Measurements from ENCODE around the gene VAMP5. TPM values are rescaled to one million over a fixed set of nuclear protein-coding genes. Genes with fewer than 3 reads are reported as not detected.
A peak's percentile ranks its signal among the peaks of the same experiment; 100 is the strongest.

The VAMP5 gene
- total and polyA plus RNA-seq, 9 of the 15 experiments (the other 6 are each of a cell fraction or from before 2014, with no cell fraction given): 0.54 to 1.9 (median 1.5) TPM; not detected in 2

- TF ChIP-seq SREBF2 (CRISPR knock-in tag; IDR thresholded peaks at IDR 0.05): no peak
- no peak for TF ChIP-seq HNRNPLL (IDR thresholded peaks at IDR 0.05; ENCODE audit: low read depth, low read length, poor library complexity, severe bottlenecking)
- no peak for TF ChIP-seq NR2F6 (CRISPR knock-in tag; IDR thresholded peaks at IDR 0.05)
- no peak for TF ChIP-seq CEBPZ (IDR thresholded peaks at IDR 0.05; ENCODE audit: borderline replicate concordance, low read depth, low read length)
- no peak for TF ChIP-seq SAP30 (IDR thresholded peaks at IDR 0.05; ENCODE audit: borderline replicate concordance, insufficient read depth, low read depth, low read length, poor library complexity, severe bottlenecking)
- TF ChIP-seq HDGF (IDR thresholded peaks at IDR 0.05): no peak
- TF ChIP-seq NONO (IDR thresholded peaks at IDR 0.05; ENCODE audit: low read depth in 2 of 2, low read length in 1 of 2): no peak
- no peak for TF ChIP-seq PHTF2 (CRISPR knock-in tag; IDR thresholded peaks at IDR 0.05)
- 0 out of 2 replicates have a peak, but pooled peaks have one; percentile 9 for TF ChIP-seq KAT7 (CRISPR knock-in tag; IDR thresholded peaks at IDR 0.05; ENCODE audit: borderline replicate concordance)
- no peak for TF ChIP-seq TAF7 (tag; IDR thresholded peaks at IDR 0.05)
- no peak for TF ChIP-seq ZNF449 (CRISPR knock-in tag; IDR thresholded peaks at IDR 0.05)
- no peak for TF ChIP-seq ARID3B (CRISPR knock-in tag; IDR thresholded peaks at IDR 0.05; ENCODE audit: borderline replicate concordance)
- no peak for TF ChIP-seq TCFL5 (CRISPR knock-in tag; conservative IDR thresholded peaks at IDR 0.05)
- TF ChIP-seq POLR3A (IDR thresholded peaks at IDR 0.05; ENCODE audit: borderline replicate concordance, extremely low read depth, insufficient read depth, insufficient read length): no peak
- 0 out of 2 replicates have a peak, but pooled peaks have one; percentile 19 for TF ChIP-seq CREB3 (tag; conservative IDR thresholded peaks at IDR 0.05; ENCODE audit: low read depth)
- no peak for TF ChIP-seq PHB2 (IDR thresholded peaks at IDR 0.05; ENCODE audit: low read depth)
- TF ChIP-seq ATF2 (CRISPR knock-in tag; IDR thresholded peaks at IDR 0.05): no peak
Observed at GRCh38 chr2:85537600-85538506, 46.4 kb upstream of the VAMP5 start (continued).

All from K562 (cell line).